ENCODE measurements around the gene CCN5.

GRCh38 chr20:44724423-44725091 is 9.4 kb downstream of the CCN5 start:
- TF ChIP-seq CTCF (IDR thresholded peaks at IDR 0.05) (no peak), POLR2A (IDR thresholded peaks at IDR 0.05) (no peak)
